HG03575 (cell line): Measurements from ENCODE around the gene SLX4IP.
A peak's percentile ranks its signal among the peaks of the same experiment; 100 is the strongest.

Experiments used
- ATAC-seq: cut with Tn5 transposase; IDR thresholded peaks from one replicate; pipeline ENCODE4 v1.9.1; 2021; ENCODE audit not compliant: unreplicated experiment, insufficient number of reproducible peaks, low FRiP score; ENCODE audit errors: extremely low read depth

SLX4IP gene

GRCh38 chr20:10508468-10509251 lies 73.6 kb downstream of the SLX4IP start:
- no peak for ATAC-seq

DNA sequence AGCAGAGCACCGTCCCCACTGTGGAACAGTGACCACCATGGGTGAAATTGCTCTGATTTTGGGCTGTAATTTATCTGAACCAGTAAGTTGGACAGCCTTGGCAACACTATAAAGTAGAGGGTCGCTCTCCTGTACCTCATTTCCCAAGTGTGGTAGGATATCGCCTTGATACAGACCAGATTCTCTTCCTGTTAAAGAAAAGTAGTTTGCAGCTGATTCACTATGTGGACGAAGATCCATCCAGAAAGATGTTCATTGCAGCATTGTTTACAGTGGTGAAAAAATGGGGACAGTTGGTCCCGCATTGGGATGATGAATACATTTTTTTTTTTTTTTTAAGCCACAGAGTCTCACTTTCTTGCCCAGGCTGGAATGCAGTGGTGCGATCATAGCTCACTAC lies 74.3 kb downstream of the SLX4IP start:
- no peak for ATAC-seq

DNA sequence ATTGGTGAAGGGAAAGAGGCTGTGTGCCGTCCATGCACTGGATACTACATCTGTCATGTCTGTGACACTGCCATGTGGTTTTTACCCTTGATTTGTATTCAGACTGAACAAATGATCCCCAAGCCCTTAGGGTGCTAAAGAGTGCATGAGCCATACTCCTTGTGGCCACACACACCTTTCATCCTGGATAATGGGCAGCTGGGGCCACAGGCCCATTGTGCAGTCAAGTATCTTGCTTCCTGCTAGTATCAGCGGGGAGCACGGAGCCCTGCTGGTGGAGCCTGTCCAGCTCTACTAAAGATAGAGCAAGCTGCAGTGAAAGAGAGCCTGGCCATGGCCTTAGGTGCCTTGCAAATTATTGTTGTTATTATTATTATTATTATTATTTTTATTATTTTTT lies 75.1 kb downstream of the SLX4IP start:
- no peak for ATAC-seq

GRCh38 chr20:10511170-10511508 lies 76.0 kb downstream of the SLX4IP start:
- ATAC-seq, result no peak

DNA sequence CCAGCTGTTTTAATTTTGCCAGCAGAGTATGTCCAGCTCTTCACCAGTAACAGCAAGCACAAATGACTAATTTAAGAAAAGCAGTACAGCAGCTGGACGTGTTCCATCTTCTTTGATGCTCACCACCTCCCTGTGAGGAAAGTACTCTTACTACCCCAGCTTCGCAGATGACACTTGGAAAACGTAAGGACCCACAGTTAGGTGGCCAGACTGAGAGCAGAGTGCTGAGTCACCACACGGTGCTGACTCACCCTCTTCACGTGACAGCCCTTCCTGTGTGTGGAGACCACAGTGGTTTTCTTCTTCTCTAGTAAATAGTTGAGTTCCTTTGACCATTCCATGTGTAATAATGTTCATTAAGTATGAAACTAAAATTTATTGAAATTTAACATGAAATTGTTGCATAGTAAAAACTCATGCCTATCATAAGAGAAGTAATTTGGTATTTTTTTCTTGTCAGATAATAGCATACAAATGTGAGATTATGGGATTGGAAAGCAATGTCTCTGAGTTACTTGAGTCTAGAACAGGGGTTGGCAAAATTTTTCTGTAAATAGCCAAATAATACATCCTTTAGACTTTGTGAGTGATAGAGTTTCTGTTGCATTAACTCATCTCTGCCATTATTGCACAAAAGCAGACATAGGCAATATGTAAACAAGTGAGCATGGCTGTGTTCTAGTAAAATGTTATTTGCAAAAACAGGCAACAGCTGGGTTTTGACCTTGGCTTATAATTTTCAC lies 76.6 kb downstream of the SLX4IP start:
- ATAC-seq, result peak; percentile 97

- ATAC-seq, result no peak
Measured at GRCh38 chr20:10513061-10513460, 78.0 kb downstream of the SLX4IP start.

- ATAC-seq, result no peak
Measured at GRCh38 chr20:10513931-10514575, 78.9 kb downstream of the SLX4IP start.

DNA sequence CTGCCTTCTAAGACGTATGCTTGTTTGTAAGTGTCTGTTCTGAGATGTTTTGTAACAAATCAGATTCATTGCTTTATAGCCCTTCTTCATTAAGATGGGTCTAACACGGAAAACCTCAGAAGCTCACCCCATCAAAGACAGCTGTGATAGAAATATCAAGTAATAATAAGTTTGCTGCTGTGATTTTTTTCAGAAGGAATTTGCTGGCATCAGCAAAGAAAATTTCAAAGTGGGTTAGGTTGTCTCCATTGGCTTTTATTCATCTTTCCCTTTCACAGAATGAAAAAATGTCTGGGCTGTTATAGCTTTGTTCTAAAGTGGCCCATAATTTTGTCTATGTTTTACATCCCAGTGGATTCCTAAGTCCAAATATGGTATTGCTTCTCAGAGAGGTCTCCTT lies 81.4 kb downstream of the SLX4IP start:
- no peak for ATAC-seq

DNA sequence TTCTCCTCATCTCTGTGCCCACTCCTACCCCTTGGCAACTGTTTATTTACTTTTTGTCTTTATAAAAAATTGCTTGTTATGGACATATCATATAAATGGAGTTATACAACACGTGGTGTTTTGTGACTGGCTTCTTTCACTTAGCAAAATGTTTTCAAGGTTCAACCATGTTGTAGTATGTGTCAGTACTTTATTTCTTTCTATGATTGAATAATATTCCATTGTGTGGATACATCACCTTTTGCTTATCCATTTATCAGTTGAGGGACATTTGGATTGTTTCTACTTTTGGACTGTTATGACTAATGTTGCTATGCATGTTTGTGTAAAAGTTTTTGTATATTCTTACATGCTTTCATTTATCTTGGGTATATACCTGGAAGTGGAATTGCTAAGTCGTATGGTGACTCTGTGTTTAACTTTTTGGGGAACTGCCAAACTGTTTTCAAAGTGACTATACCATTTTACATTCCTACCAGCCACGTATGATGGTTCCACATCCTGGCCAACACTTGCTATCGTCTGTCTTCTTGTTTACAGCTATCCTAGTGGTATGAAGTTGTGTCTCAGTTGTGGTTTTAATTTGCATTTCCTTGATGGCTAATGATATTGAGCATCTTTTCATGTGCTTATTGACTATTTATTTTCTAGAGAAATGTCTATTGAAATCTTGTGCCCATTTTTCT lies 84.4 kb downstream of the SLX4IP start:
- ATAC-seq, result no peak

GRCh38 chr20:10520528-10520927 lies 85.4 kb downstream of the SLX4IP start:
- ATAC-seq, result no peak

DNA sequence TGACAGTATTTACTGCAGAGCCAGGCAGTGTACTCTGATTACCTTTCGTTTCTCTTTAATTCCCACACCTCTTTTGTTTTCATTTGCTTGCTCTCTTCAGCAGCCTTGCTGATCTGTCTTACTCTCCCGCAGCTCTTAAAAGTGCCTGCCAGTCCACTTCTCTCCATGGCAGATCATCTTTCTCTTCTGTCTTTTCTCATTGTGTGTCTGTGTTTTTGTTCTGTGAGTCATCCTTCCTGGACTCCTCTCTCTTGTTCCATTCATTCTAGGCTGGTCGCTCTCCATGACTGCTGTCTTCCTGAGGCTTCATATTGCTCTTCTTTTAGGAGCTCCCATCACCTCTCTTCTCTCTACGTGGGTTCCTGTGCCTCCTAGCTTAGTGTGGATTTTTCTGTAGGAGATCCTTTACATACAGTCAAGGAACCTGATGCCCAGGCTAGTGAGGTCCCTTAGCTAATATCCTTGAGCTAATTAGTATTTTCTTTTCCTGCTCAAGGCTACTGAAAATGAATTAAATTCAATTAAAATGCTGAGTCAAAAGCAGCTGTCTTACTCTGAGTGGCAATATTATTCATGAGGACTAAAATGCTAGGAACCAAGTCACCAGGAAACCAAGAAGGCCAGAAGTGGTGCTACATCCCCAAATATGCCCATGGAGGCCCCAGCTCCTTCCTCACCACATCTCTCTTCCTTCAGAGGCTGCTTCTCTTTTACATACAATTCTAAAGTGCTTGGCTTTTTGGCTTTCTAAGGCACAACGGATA lies 86.1 kb downstream of the SLX4IP start:
- no peak for ATAC-seq

GRCh38 chr20:10521836-10522235 lies 86.7 kb downstream of the SLX4IP start:
- no peak for ATAC-seq

DNA sequence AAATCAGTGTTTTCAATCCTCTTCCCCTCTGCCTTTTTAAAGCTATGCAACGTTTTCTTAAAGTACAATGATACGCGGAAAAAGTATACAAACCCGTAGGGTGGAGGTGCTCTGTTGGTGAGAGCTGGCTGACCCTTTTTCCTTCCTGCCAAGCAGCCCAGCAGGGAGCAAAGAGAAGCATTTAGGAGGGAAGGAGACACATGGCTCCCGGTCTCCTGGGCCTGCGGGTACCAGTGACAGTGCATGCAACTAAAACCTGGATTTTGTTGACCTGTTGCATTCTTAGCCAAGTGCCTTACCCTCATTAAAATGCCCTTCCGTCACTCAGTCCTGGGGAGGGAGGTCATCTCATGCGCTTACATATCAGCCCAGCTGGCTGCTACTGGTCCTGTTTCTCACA lies 87.2 kb downstream of the SLX4IP start:
- no peak for ATAC-seq

DNA sequence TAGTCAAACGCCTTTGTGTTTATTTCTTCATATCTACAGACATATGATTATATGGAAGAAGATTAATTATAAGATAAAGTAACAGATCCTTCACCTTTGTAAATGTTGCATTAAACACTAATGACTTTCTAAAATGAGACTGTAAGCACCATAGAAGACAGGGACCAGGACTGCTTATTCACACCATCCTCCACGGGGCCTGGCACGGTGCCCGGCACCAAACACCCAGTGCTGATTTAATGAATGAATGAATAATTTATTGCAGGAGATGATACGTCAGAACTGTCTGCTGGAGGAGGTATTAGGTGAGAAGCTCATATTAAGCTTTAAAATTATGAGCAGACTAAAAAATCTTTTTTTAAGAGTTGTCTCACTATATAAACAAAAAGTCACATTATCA lies 88.3 kb downstream of the SLX4IP start:
- ATAC-seq, result no peak

GRCh38 chr20:10524034-10524476 lies 89.0 kb downstream of the SLX4IP start:
- no peak for ATAC-seq

DNA sequence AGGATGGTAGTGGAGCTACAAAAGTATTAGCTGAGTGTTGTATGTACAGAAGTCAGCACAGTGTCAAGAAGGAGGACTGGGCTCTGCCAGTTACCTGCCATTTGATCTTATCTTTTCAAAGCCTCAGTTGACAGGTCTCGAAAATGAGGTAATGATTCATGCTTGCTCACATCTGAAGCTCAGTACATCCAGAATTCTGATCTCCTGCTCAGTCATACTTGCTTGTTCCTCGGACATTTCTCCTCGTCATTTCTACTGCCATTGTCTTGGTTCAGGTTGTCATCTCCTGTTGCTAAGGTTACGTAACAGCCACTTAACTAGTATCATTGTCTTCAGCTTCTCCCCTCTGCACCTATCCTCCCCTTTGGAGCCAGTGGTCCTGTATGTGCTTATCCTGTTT lies 89.5 kb downstream of the SLX4IP start:
- ATAC-seq, result no peak

- ATAC-seq, result no peak
Measured at GRCh38 chr20:10527781-10528180, 92.7 kb downstream of the SLX4IP start.

- ATAC-seq, result no peak
Measured at GRCh38 chr20:10530883-10531282, 95.8 kb downstream of the SLX4IP start.

DNA sequence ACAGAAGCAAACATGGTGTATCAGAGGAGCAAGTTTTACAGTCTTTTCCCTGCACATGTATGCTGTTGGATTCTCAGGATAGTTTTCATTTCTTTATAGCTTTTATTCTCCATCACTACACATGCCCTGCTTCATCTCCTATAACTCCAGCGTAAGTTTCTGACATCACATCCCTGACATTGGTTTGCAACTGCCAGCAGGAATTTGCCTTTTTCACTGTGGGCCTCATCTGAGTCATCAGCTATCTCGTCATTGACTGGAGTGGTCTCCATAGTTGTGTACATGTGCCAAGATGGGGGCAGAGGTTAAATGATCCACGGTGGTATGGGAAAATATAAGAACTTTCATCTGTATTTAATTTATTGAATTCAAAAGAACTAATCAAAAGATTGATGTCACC lies 96.7 kb downstream of the SLX4IP start:
- no peak for ATAC-seq
